ENCODE data around the gene TSTD1. TPM values are rescaled to one million over a fixed set of nuclear protein-coding genes. Genes with fewer than 3 reads are reported as not detected.
A peak's percentile ranks its signal among the peaks of the same experiment; 100 is the strongest.
"Not testable (repeated sequence)": the region's sequence is repeated elsewhere in the genome, so short reads cannot be mapped to it uniquely, and the experiment has no call there.

Gene TSTD1
- total RNA-seq, 2 experiments from 2014 or later: 56.1 to 63.8 TPM

DNA sequence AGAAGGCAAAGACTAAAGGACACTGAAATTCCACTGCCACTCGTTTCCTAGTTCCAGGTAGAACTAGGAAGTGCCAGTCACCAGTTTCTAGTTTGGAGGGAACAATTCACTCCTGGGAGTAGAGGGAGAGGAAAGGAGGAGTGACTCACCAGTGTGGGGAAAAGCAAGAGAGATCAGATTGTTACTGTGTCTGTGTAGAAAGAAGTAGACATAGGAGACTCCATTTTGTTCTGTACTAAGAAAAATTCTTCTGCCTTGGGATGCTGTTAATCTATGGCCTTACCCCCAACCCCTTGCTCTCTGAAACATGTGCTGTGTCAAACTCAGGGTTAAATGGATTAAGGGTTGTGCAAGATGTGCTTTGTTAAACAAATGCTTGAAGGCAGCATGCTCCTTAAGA, 22.1 kb downstream of the TSTD1 start:
- peak overlapping the region; percentile 30 for H3K27ac Mint-ChIP-seq
- H3K4me3 Mint-ChIP-seq; H3K36me3 Mint-ChIP-seq (ENCODE audit: low read depth); H3K27me3 Mint-ChIP-seq; DNase-seq; POLR2A ChIA-PET; H3K9me3 Mint-ChIP-seq; CTCF ChIA-PET: not testable (repeated sequence)
- peaks cover 44% of the 10 kb centered on the region for H3K4me1 Mint-ChIP-seq

DNA sequence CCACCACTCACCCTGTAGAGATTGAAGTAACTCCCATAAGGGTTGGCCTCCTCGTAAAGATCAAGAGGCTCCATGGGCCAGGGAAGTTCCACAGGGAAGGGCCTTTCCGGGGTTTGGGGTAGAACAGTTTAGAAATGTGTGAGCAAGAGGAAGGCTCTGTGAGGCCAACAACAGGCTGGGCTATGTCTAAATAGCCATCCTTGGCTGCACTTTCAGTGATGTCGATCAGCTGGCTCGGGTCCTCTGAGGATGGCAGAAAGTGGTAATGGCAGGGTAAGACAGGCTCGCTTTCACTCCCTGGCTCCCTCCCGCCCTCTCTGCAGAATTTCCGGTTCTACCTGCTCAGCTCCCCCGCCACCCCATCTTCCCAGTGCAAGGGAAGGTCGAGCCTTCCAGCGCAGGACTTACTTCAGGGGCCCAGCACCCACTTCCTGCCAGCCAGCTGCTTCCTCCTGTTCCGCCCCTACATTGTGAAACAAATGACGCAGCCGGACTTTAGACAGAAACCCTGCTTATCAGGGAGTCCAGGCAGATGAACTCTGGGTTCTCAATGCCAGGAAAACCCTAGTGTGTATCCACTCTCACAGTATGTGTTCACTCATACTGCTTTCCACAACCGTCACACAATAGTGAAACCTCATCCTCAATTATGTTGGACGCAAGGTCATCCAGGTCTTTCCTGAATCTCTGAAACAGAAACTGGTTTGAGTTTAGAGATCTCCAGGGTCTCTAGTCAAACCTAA, 25.1 kb downstream of the TSTD1 start:
- peak overlapping the region; percentile 94 for H3K27ac Mint-ChIP-seq
- ChIA-PET POLR2A (interaction anchor here (1.0 to 2.3 kb wide), 11 partner anchors 9 to 176 kb away, joined by 3 to 26 read pairs (median 5); partner anchors contain the start of genes ARHGAP30, KLHDC9, NIT1 and PFDN2), CTCF (interaction anchor here (0.7 to 2.1 kb wide), 9 partner anchors 8 to 84 kb away, joined by 3 to 12 read pairs (median 4); partner anchors contain the start of genes KLHDC9 and USF1)
- peak overlapping the region; percentile 66 for H3K4me3 Mint-ChIP-seq
- no peaks in the 10 kb centered on the region for H3K9me3 Mint-ChIP-seq
- peaks cover 35% of the 10 kb centered on the region for H3K4me1 Mint-ChIP-seq
- no peaks in the 10 kb centered on the region for H3K27me3 Mint-ChIP-seq
- peak; percentile 75 for DNase-seq
- peaks cover 2% of the 10 kb centered on the region for H3K36me3 Mint-ChIP-seq (ENCODE audit: low read depth)

DNA sequence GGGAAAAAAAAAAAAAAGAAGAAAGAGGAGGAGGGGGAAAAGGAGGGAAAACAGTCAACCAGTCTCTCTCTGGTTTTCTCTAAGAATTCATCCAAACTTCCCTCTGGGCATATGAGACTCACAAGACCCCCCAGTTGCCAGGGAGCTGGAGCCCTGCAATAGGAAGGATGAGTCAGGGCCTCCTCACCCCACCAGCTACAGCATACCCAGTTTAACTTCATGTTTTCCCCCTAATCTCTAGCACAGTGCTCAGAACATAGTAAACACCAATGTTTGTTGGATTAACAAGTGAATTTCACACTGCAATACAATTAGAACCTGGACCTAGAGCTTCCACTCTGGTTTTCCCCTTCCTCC, 25.7 kb downstream of the TSTD1 start:
- H3K4me3 Mint-ChIP-seq: peak overlapping the region; percentile 66
- H3K27me3 Mint-ChIP-seq: no peaks in the 10 kb centered on the region
- H3K27ac Mint-ChIP-seq: peak overlapping the region; percentile 94
- ChIA-PET POLR2A (interaction anchor here (1.0 to 2.3 kb wide), 11 partner anchors 8 to 175 kb away, joined by 3 to 26 read pairs (median 5); partner anchors contain the start of genes ARHGAP30, KLHDC9, NIT1 and PFDN2), CTCF (interaction anchor here (0.7 to 2.1 kb wide), 10 partner anchors 9 to 85 kb away, joined by 3 to 12 read pairs (median 4); partner anchors contain the start of genes KLHDC9 and USF1)
- H3K9me3 Mint-ChIP-seq: no peaks in the 10 kb centered on the region
- peaks cover 2% of the 10 kb centered on the region for H3K36me3 Mint-ChIP-seq (ENCODE audit: low read depth)
- peaks cover 35% of the 10 kb centered on the region for H3K4me1 Mint-ChIP-seq
- no peak for DNase-seq

DNA sequence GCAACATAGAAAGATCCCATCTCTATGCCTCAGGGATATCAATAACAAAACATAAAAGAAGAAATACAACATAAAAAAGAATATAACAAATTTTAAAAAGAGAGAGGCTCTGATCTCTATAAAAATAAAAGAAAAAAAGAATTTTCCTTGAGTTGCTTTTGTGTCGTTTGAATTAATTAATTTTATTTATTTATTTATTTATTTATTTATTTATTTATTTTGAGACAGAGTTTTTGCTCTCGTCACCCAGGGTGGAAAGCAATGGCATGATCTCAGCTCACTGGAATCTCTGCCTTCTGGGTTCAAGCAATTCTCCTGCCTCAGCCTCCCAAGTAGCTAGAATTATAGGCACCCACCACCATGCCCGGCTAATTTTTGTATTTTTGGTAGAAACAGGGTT, 26.3 kb downstream of the TSTD1 start:
- Mint-ChIP-seq H3K36me3 (ENCODE audit: low read depth) (peaks cover 2% of the 10 kb centered on the region), H3K9me3 (no peaks in the 10 kb centered on the region), H3K4me1 (peaks cover 35% of the 10 kb centered on the region), H3K27me3 (no peaks in the 10 kb centered on the region), H3K4me3 (no peak overlapping the region), H3K27ac (peak overlapping the region; percentile 94)
- CTCF ChIA-PET: interaction anchor here (0.6 to 2.1 kb wide), 8 partner anchors 9 to 156 kb away, joined by 3 to 12 read pairs (median 4); partner anchors contain the start of genes F11R and KLHDC9
- DNase-seq: no peak
- POLR2A ChIA-PET: interaction anchor here (0.6 to 2.2 kb wide), 5 partner anchors 26 to 175 kb away, joined by 3 to 12 read pairs (median 3); partner anchors contain the start of genes TSTD1 and UFC1

DNA sequence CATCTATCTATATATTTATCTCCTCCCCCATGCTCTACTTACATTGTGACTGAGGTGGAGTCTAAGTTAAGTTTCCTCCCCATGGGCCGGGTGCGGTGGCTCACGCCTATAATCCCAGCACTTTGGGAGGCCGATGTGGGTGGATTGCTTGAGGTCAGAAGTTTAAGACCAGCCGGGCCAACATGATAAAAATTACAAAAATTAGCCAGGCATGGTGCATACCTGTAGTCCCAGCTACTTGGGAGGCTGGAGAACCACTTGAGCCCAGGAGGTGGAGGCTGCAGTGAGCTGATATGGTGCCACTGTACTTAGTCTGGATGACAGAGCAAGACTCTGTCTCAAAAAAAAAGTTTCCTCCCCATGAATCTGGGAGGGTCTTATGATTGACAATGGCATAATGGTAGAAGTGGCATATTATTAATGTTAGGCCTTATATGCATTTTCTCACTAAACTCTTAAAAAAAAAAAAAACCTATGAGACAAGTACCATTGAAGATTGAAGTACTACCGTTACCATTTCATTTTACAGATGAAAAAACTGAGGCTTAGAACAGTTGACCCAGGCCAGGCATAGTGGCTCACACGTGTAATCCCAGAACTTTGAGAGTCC, 29.1 kb downstream of the TSTD1 start:
- DNase-seq: no peak
- H3K27ac Mint-ChIP-seq: no peak overlapping the region
- H3K4me3 Mint-ChIP-seq: no peak overlapping the region
- CTCF ChIA-PET: interaction anchor here (0.7 kb wide), 1 partner anchor 12 kb away, joined by 3 read pairs; no protein-coding TSS in a partner anchor
- H3K36me3 Mint-ChIP-seq (ENCODE audit: low read depth): peaks cover 2% of the 10 kb centered on the region
- POLR2A ChIA-PET: no interaction called here
- H3K9me3 Mint-ChIP-seq: no peaks in the 10 kb centered on the region
- no peaks in the 10 kb centered on the region for H3K27me3 Mint-ChIP-seq
- H3K4me1 Mint-ChIP-seq: peaks cover 35% of the 10 kb centered on the region

DNA sequence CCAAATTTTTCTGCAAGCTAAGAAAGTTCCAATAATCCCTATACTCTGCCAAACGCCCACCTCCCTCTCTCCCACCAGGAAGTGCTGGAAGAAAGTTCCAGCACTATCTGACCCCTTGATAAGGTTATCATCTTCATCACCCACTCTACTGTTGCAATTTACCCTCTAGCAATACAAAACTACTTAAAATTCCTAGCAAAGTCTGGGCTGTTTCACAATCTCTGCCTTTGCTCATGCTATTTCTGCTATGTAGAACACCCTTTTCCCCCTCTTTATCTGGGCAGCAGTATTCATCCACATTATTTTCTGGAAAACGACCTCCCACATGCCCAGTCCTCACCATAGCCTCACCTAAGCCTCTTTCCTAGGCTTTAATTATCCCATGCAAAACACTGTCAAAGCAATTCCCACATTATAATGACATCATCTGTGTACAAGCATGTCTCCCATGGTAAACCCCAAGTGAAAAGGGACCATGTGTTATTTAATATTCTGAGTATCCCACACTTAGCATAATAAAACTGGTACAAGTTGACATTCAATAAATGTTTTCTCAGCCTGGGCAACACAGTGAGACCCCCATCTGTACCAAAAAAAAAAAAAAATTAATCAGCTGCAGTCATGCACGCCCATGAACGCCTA, 29.8 kb downstream of the TSTD1 start:
- CTCF ChIA-PET: interaction anchor here (1.3 kb wide), 1 partner anchor 11 kb away, joined by 4 read pairs; no protein-coding TSS in a partner anchor
- H3K27me3 Mint-ChIP-seq: no peaks in the 10 kb centered on the region
- no peak overlapping the region for H3K4me3 Mint-ChIP-seq
- H3K9me3 Mint-ChIP-seq: no peaks in the 10 kb centered on the region
- POLR2A ChIA-PET: no interaction called here
- peaks cover 2% of the 10 kb centered on the region for H3K36me3 Mint-ChIP-seq (ENCODE audit: low read depth)
- no peak overlapping the region for H3K27ac Mint-ChIP-seq
- DNase-seq: no peak
- peaks cover 30% of the 10 kb centered on the region for H3K4me1 Mint-ChIP-seq

DNA sequence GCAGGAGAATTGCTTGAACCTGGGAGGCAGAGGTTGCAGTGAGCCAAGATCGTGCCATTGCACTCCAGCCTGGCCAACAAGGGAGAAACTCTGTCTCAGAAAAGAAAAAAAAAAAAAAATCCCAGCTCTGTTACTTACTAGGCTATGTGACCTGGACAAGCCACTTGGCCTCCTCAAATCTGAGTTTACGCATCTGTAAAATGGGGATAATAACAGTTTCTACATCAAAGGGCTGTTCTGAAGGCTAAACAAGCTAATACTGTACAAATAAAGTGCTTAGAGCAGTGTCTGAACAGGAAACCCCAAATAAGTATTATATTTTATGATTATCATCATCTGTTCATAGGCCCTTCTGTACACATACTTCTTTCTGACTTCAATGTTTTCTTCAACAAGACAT, 31.4 kb downstream of the TSTD1 start:
- Mint-ChIP-seq H3K27ac (no peak overlapping the region), H3K4me1 (peaks cover 17% of the 10 kb centered on the region), H3K36me3 (ENCODE audit: low read depth) (peaks cover 2% of the 10 kb centered on the region), H3K27me3 (no peaks in the 10 kb centered on the region), H3K9me3 (no peaks in the 10 kb centered on the region), H3K4me3 (no peak overlapping the region)
- DNase-seq: no peak
- POLR2A ChIA-PET: interaction anchor here (1.7 to 1.8 kb wide), 2 partner anchors 9 to 39 kb away, joined by 3 to 5 read pairs; partner anchors contain the start of gene USF1
- CTCF ChIA-PET: interaction anchor here (0.7 to 2.1 kb wide), 6 partner anchors 10 to 324 kb away, joined by 3 to 8 read pairs (median 3); partner anchors contain the start of gene F11R

DNA sequence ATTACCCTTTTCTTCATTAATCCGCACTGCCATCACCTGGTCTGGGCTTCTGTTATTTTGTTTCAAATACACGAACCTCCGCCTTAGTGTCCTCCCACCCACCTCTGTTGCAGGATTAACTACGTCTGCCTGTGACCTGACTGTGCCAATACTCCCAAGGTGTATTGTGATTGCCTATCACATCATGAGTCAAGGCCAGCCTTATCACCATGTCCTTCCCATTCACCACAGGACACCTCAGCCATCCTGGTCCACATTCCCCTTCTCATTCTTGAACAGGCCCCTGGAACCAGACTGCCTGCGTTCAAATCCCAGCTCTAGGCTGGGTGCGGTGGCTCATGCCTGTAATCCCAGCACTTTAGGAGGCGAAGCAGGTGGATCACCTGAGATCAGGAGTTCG, 32.2 kb downstream of the TSTD1 start:
- H3K27ac Mint-ChIP-seq: no peak overlapping the region
- no peak overlapping the region for H3K4me3 Mint-ChIP-seq
- no peaks in the 10 kb centered on the region for H3K27me3 Mint-ChIP-seq
- CTCF ChIA-PET: interaction anchor here (1.4 to 2.7 kb wide), 3 partner anchors 9 to 16 kb away, joined by 3 to 12 read pairs (median 7); partner anchors contain the start of gene F11R
- DNase-seq: no peak
- H3K36me3 Mint-ChIP-seq (ENCODE audit: low read depth): no peaks in the 10 kb centered on the region
- no peaks in the 10 kb centered on the region for H3K9me3 Mint-ChIP-seq
- POLR2A ChIA-PET: interaction anchor here (1.7 to 1.8 kb wide), 2 partner anchors 9 to 39 kb away, joined by 3 to 5 read pairs; partner anchors contain the start of gene USF1
- H3K4me1 Mint-ChIP-seq: peaks cover 12% of the 10 kb centered on the region

DNA sequence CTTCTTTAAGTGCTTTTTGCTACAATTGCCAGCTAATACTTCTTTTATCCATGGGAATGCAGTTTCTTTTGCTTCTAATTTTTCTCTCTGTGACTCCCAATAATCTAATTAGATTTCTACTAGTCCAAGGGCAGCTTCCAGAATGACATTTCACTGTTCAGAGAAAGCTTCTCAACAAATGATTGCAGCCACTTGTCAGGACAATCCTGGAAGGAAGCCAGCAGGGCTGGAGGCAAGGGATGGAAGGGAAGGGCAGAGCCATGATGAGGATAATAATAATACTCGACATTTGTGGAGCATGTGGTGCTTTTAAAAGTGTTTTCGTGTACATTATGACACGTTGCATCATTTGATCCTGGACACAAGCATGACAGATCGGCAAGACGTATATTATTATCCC, 37.2 kb downstream of the TSTD1 start:
- peaks cover 7% of the 10 kb centered on the region for H3K4me1 Mint-ChIP-seq
- peaks cover 15% of the 10 kb centered on the region for H3K36me3 Mint-ChIP-seq (ENCODE audit: low read depth)
- H3K27me3 Mint-ChIP-seq: no peaks in the 10 kb centered on the region
- H3K9me3 Mint-ChIP-seq: no peaks in the 10 kb centered on the region
- no peak for DNase-seq
- ChIA-PET POLR2A (interaction anchor here (1.7 kb wide), 1 partner anchor 20 kb away, joined by 4 read pairs; the partner anchor contains the start of gene F11R), CTCF (interaction anchor here (2.4 kb wide), 1 partner anchor 12 kb away, joined by 12 read pairs; no protein-coding TSS in a partner anchor)
- no peak overlapping the region for H3K27ac Mint-ChIP-seq
- H3K4me3 Mint-ChIP-seq: no peak overlapping the region

DNA sequence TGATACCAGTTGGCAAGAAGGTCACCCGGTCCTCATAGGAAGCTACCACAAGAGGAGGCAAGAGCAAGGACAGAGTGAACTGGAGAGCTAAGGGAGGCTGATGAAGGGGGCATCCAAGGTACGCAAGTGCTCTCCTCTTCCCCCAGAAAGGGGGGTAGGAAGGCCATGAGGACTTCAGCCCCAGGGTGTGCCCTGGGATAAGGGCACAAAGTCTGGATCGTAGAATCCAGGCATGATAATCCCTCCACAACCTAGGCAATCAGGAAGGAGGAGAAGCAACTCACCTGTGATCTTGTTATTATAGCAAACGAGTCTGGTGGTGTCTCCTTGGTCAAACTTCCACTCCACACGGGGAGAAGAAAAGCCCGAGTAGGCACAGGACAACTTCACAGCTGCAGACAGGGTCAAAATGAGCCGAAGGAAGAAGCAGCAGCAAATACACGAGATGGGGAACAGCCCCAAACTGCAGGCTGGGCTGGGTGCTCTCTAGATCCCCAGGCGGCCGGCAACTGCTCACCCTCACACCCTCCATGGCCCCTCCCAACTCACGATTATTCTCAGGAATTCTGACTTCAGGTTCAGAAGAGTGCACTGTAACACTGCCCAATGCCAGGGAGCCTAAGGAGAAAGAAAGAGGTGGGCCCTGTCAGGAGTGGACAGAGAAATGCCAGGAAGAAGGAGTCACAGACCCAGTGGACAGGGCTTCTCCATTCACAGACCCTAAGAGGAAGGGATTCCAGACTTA, 37.9 kb downstream of the TSTD1 start:
- CTCF ChIA-PET: interaction anchor here (2.4 kb wide), 1 partner anchor 11 kb away, joined by 12 read pairs; no protein-coding TSS in a partner anchor
- POLR2A ChIA-PET: interaction anchor here (1.7 kb wide), 1 partner anchor 20 kb away, joined by 4 read pairs; the partner anchor contains the start of gene F11R
- Mint-ChIP-seq H3K4me3 (no peak overlapping the region), H3K4me1 (peaks cover 7% of the 10 kb centered on the region), H3K27me3 (no peaks in the 10 kb centered on the region), H3K27ac (no peak overlapping the region), H3K36me3 (ENCODE audit: low read depth) (peaks cover 15% of the 10 kb centered on the region), H3K9me3 (no peaks in the 10 kb centered on the region)
- DNase-seq: no peak

DNA sequence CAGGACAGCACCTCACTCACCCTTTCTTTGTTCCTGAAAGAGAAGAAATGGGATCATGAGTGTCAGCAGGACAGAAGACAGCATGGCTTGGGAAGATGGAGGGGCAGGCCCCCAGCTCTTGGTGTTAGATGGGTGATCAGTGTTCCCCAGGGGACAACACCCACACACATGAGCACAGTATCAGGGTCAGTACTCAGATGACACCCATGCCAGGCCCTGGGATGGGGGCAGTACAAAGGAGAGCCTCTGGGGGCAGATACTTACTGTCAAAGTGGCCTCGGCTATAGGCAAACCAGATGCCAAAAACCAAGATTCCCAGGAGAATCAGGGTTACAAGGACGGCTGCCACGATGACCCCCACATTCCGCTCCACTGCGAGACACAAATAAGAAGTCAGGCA, 39.4 kb downstream of the TSTD1 start:
- no peak for DNase-seq
- Mint-ChIP-seq H3K27ac (no peak overlapping the region), H3K27me3 (no peaks in the 10 kb centered on the region), H3K36me3 (ENCODE audit: low read depth) (peaks cover 15% of the 10 kb centered on the region), H3K4me3 (no peak overlapping the region), H3K9me3 (no peaks in the 10 kb centered on the region), H3K4me1 (peaks cover 9% of the 10 kb centered on the region)
- POLR2A ChIA-PET: no interaction called here
- CTCF ChIA-PET: interaction anchor here (0.8 to 2.4 kb wide), 2 partner anchors 9 to 97 kb away, joined by 3 to 12 read pairs; no protein-coding TSS in a partner anchor
